DOHH2 (cell line): Measurements from ENCODE around the gene CCR5AS.

Source experiments
- H3F3A ChIP-seq: fragments of 200-600 bp; sonication (generic), shearing (Covaris generic); 2 replicates; pipeline ENCODE4 v1.6.0; 2016; ENCODE audit warnings: antibody characterized with exemption, mild to moderate bottlenecking; ENCODE audit not compliant: control insufficient read depth, insufficient read depth
- H3K27ac ChIP-seq: fragments of 200-600 bp; sonication (generic); 2 replicates; pipeline ENCODE4 v1.5.1; 2014; ENCODE audit warnings: low read depth, mild to moderate bottlenecking, low read length, moderate library complexity
- H3K27me3 ChIP-seq: fragments of 200-600 bp; sonication (generic); 2 replicates; pipeline ENCODE4 v1.6.1; 2014; ENCODE audit warnings: mild to moderate bottlenecking, low read length, mixed read lengths; ENCODE audit not compliant: control insufficient read depth
- H3K36me3 ChIP-seq: fragments of 200-600 bp; sonication (generic); 2 replicates; pipeline ENCODE4 v1.6.1; 2014; ENCODE audit warnings: mild to moderate bottlenecking, low read length, moderate library complexity, mixed read lengths; ENCODE audit not compliant: control insufficient read depth
- H3K4me1 ChIP-seq: fragments of 200-600 bp; sonication (generic); 2 replicates; pipeline ENCODE4 v1.6.1; 2014; ENCODE audit warnings: mild to moderate bottlenecking, low read length, mixed read lengths; ENCODE audit not compliant: control insufficient read depth
- H3K4me2 ChIP-seq: fragments of 200-600 bp; sonication (generic); 2 replicates; pipeline ENCODE4 v1.6.0; 2014; ENCODE audit warnings: mild to moderate bottlenecking, low read length, moderate library complexity
- H3K4me3 ChIP-seq: fragments of 200-600 bp; sonication (generic); 2 replicates; pipeline ENCODE4 v1.5.1; 2014; ENCODE audit warnings: mild to moderate bottlenecking, low read length, mixed read lengths
- H3K79me2 ChIP-seq: fragments of 200-600 bp; sonication (generic); 2 replicates; pipeline ENCODE4 v1.6.1; 2014; ENCODE audit warnings: mild to moderate bottlenecking, low read length, mixed read lengths; ENCODE audit not compliant: control insufficient read depth
- H3K9me2 ChIP-seq: fragments of 200-600 bp; sonication (generic); replicated peaks from 2 replicates; pipeline ENCODE4 v1.6.1; 2014; ENCODE audit warnings: mild to moderate bottlenecking, low read length, mixed read lengths; ENCODE audit not compliant: control insufficient read depth
- H3K9me3 ChIP-seq: fragments of 200-600 bp; sonication (generic); 2 replicates; pipeline ENCODE4 v1.6.1; 2014; ENCODE audit warnings: antibody characterized with exemption, low read length, mixed read lengths; ENCODE audit not compliant: control insufficient read depth, insufficient read depth
- H4K20me1 ChIP-seq: fragments of 200-600 bp; sonication (generic); 2 replicates; pipeline ENCODE4 v1.6.0; 2014; ENCODE audit warnings: low read depth, mild to moderate bottlenecking, antibody characterized with exemption, low read length, moderate library complexity; ENCODE audit not compliant: control insufficient read depth, insufficient read depth
- CTCF ChIP-seq: fragments of 200-600 bp; sonication (generic); IDR thresholded peaks from one replicate; pipeline ENCODE4 v1.5.1; 2014; ENCODE audit warnings: antibody characterized with exemption, mild to moderate bottlenecking, low read depth, low read length; ENCODE audit not compliant: poor library complexity, severe bottlenecking
- EZH2phosphoT487 ChIP-seq: fragments of 200-600 bp; sonication (generic); IDR thresholded peaks from 2 replicates; pipeline ENCODE4 v1.6.1; 2017; ENCODE audit warnings: borderline replicate concordance, mild to moderate bottlenecking, antibody characterized with exemption, low read length, moderate library complexity, mixed read lengths

CCR5AS gene

GRCh38 chr3:46361408-46362283 is 45.2 kb downstream of the CCR5AS start:
- no peak for TF ChIP-seq CTCF
- no peak for TF ChIP-seq EZH2phosphoT487
- peaks cover 46% of the 10 kb centered on the region for H3K27me3 ChIP-seq
- no peak overlapping the region for H3K4me3 ChIP-seq
- H3K79me2 ChIP-seq = no peaks in the 10 kb centered on the region
- H3K9me3 ChIP-seq = no peaks in the 10 kb centered on the region
- H3K27ac ChIP-seq = no peak overlapping the region
- H3K4me2 ChIP-seq = no peak overlapping the region
- no peaks in the 10 kb centered on the region for H4K20me1 ChIP-seq
- H3F3A ChIP-seq = no peaks in the 10 kb centered on the region
- no peaks in the 10 kb centered on the region for H3K36me3 ChIP-seq
- H3K4me1 ChIP-seq = no peaks in the 10 kb centered on the region
- H3K9me2 ChIP-seq = no peaks in the 10 kb centered on the region

- no peak overlapping the region for H3K27ac ChIP-seq
Observed at GRCh38 chr3:46360907-46361306, 46.0 kb downstream of the CCR5AS start.

GRCh38 chr3:46359733-46360493 is 47.0 kb downstream of the CCR5AS start:
- Histone ChIP-seq H3K4me1 (no peaks in the 10 kb centered on the region), H3F3A (no peaks in the 10 kb centered on the region), H3K4me3 (no peak overlapping the region), H3K27ac (no peak overlapping the region), H3K36me3 (no peaks in the 10 kb centered on the region), H3K9me3 (no peaks in the 10 kb centered on the region), H3K27me3 (peaks cover 54% of the 10 kb centered on the region), H3K9me2 (no peaks in the 10 kb centered on the region), H3K79me2 (no peaks in the 10 kb centered on the region), H4K20me1 (no peaks in the 10 kb centered on the region), H3K4me2 (no peak overlapping the region)
- no peak for TF ChIP-seq CTCF
- TF ChIP-seq EZH2phosphoT487 = no peak

More at GRCh38 chr3:46360907-46361306, 46.0 kb downstream of the CCR5AS start:
- H3K4me3 ChIP-seq = no peak overlapping the region
- no peaks in the 10 kb centered on the region for H3K4me1 ChIP-seq
- H3K4me2 ChIP-seq = no peak overlapping the region
- no peaks in the 10 kb centered on the region for H3K36me3 ChIP-seq
- H4K20me1 ChIP-seq = no peaks in the 10 kb centered on the region
- H3K9me2 ChIP-seq = no peaks in the 10 kb centered on the region
- H3K9me3 ChIP-seq = no peaks in the 10 kb centered on the region
- peaks cover 48% of the 10 kb centered on the region for H3K27me3 ChIP-seq
- no peaks in the 10 kb centered on the region for H3K79me2 ChIP-seq
- H3F3A ChIP-seq = no peaks in the 10 kb centered on the region
- no peak for TF ChIP-seq EZH2phosphoT487
- no peak for TF ChIP-seq CTCF
